Right cardiac atrium (tissue), 5 donors: Measurements from ENCODE around the gene KCNQ1. TPM values are rescaled to one million over a fixed set of nuclear protein-coding genes. Genes with fewer than 3 reads are reported as not detected.
A peak's percentile ranks its signal among the peaks of the same experiment; 100 is the strongest.

Source experiments
- ATAC-seq, 2 donors: fragments of 200-7000 bp; cut with Tn5 transposase; one replicate each; pipeline versions ENCODE4 v1.8.0 to v1.9.1; 2020; ENCODE audit warnings: moderate library complexity in 2 of 2, mild to moderate bottlenecking in 1 of 2
- DNase-seq, 3 donors: peaks; one replicate each; pipeline ENCODE4 v3.0.0-alpha.2; 2020
- H3K27ac ChIP-seq: one replicate; pipeline ENCODE4 v1.5.1; 2013; ENCODE audit warnings: mild to moderate bottlenecking, low read length, control low read depth, moderate library complexity
- H3K27me3 ChIP-seq: one replicate; pipeline ENCODE4 v1.6.1; 2013; ENCODE audit not compliant: control insufficient read depth, insufficient read depth
- H3K4me1 ChIP-seq: one replicate; pipeline ENCODE4 v1.6.1; 2013; ENCODE audit warnings: low read length; ENCODE audit not compliant: control insufficient read depth, insufficient read depth
- H3K4me3 ChIP-seq: one replicate; pipeline ENCODE4 v1.5.1; 2013; ENCODE audit warnings: low read length, control low read depth
- H3K9me3 ChIP-seq: one replicate; pipeline ENCODE4 v1.6.1; 2013; ENCODE audit warnings: low read length; ENCODE audit not compliant: control insufficient read depth
- WGBS: extraction: QIAGEN DNeasy Blood & Tissue Kit; methylation state at CpG from one replicate; pipeline ENCODE4 v1.1.7; 2013; 5-methylcytosine and 5-hydroxymethylcytosine counted together
- intact Hi-C, 4 donors: fragments of 100-400 bp; cut with DNase I; formaldehyde crosslinking; loops; one replicate each; pipeline versions ENCODE4 v1.11.0 to v1.14.0; 2022 to 2023
- long read RNA-seq, 4 donors: library from polyadenylated mRNA; unstranded; transcript quantifications; one replicate each; pipeline ENCODE4 v2.0.0, GENCODE V29; 2020 to 2021
- polyA plus RNA-seq: library from polyadenylated mRNA; stranded (reverse); fragments of 200-250 nt; gene quantifications from one replicate; pipeline ENCODE4 v1.2.3, GENCODE V29; 2013
- total RNA-seq, 4 donors: library from RNA; stranded (reverse); fragmentation: NEBNext Ultra II Directional; extraction: Animal tissue kit (Norgen Biotek cat#: 25700); gene quantifications; one replicate each; pipeline ENCODE4 v1.2.1, GENCODE V29; 2021
- donor health status: healthy with polysubstance abuse.
- donor health status: DM: no; HTN: yes; CAD: no.
- donor health status: DM: no; HTN: no; CAD: no.
- donor health status: DM: no; HTN: yes; CAD: no; lungs with severe emphysema.
- donor health status: DM: yes; HTN: yes; CAD: no.

The KCNQ1 gene
- total RNA-seq: 10 to 100 TPM; 36.5 to 46.8 (median 41.0) TPM
- 36.4 TPM for polyA plus RNA-seq
- long read RNA-seq, donor 1, transcript KCNQ1-202 (16 exons, 2,159 nt): minor isoform, 40 of 225 reads
- long read RNA-seq, donor 1, transcript KCNQ1-201 (16 exons, 3,246 nt): major isoform, 54 of 225 reads
- long read RNA-seq, donor 1, partial matches to known transcripts: 91 of 225 reads
- long read RNA-seq, donor 1, other reads (novel, unspliced or antisense): 40 of 225 reads
- long read RNA-seq, donor 2, transcript KCNQ1-201 (16 exons, 3,246 nt): major isoform, 63 of 135 reads
- long read RNA-seq, donor 2, transcript KCNQ1-202 (16 exons, 2,159 nt): minor isoform, 29 of 135 reads
- long read RNA-seq, donor 2, partial matches to known transcripts: 20 of 135 reads
- long read RNA-seq, donor 2, other reads (novel, unspliced or antisense): 23 of 135 reads
- long read RNA-seq, donor 3, transcript KCNQ1-202 (16 exons, 2,159 nt): major isoform, 94 of 205 reads
- long read RNA-seq, donor 3, partial matches to known transcripts: 71 of 205 reads
- long read RNA-seq, donor 3, other reads (novel, unspliced or antisense): 37 of 205 reads
- long read RNA-seq, donor 4, transcript KCNQ1-201 (16 exons, 3,246 nt): major isoform, 39 of 112 reads
- long read RNA-seq, donor 4, transcript KCNQ1-202 (16 exons, 2,159 nt): minor isoform, 18 of 112 reads
- long read RNA-seq, donor 4, partial matches to known transcripts: 32 of 112 reads
- long read RNA-seq, donor 4, other reads (novel, unspliced or antisense): 23 of 112 reads

DNA sequence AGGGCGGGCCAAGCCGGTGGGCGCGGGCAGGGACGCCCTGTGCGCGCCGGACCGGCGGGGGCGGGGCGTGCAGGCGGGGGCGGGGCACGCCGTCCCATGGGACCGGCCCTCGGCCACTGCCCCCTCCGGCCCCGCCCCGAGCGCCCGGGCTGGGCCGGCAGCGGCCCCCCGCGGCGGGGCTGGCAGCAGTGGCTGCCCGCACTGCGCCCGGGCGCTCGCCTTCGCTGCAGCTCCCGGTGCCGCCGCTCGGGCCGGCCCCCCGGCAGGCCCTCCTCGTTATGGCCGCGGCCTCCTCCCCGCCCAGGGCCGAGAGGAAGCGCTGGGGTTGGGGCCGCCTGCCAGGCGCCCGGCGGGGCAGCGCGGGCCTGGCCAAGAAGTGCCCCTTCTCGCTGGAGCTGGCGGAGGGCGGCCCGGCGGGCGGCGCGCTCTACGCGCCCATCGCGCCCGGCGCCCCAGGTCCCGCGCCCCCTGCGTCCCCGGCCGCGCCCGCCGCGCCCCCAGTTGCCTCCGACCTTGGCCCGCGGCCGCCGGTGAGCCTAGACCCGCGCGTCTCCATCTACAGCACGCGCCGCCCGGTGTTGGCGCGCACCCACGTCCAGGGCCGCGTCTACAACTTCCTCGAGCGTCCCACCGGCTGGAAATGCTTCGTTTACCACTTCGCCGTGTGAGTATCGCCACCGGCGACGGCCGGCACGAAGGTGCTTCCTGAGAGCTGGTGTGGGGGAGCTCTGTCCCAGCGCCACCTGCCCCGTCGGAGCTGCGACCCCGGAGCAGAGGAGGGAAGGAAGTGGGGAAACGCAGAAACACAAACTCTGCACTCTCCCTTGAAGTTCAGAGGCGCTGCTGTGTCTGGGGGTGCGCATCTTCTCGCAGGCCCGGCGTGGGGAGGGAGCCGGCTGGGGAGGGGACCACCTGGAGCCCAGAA is at the start of gene KCNQ1:
Gene KCNQ1 (plus strand): TSS at position 188 of the 925 bp plus-strand sequence. CDS start 91 bp downstream, at position 279.
- H3K27me3 ChIP-seq: no peaks in the 10 kb centered on the region
- H3K4me1 ChIP-seq: no peaks in the 10 kb centered on the region
- WGBS: 2% methylated on average over 116 of the region's 116 CpGs
- peak in 2 of 3 donors; percentile 82 to 84 for DNase-seq
- H3K27ac ChIP-seq: no peak within 1 kb of the TSS
- H3K4me3 ChIP-seq: peak within 1 kb of the TSS; percentile 65
- intact Hi-C loops: no loop called here
- peak; percentile 75 to 76 for ATAC-seq
- no peaks in the 10 kb centered on the region for H3K9me3 ChIP-seq

GRCh38 chr11:2395211-2395730 is 49.5 kb upstream of the KCNQ1 start:
- Histone ChIP-seq H3K4me3 (no peak overlapping the region), H3K27ac (no peak overlapping the region), H3K9me3 (no peaks in the 10 kb centered on the region), H3K27me3 (no peaks in the 10 kb centered on the region), H3K4me1 (peaks cover 8% of the 10 kb centered on the region)
- intact Hi-C loops: no loop called here
- DNase-seq (peak in 2 of 3 donors; percentile 60 to 63), ATAC-seq (no peak)
- WGBS: 85% methylated on average over 26 of the region's 26 CpGs

GRCh38 chr11:2395856-2396255 is 49.0 kb upstream of the KCNQ1 start:
- ATAC-seq (no peak), DNase-seq (peak in 2 of 3 donors; percentile 52 to 54)
- WGBS: 87% methylated on average over 17 of the region's 17 CpGs
- Histone ChIP-seq H3K4me1 (peaks cover 5% of the 10 kb centered on the region), H3K4me3 (no peak overlapping the region), H3K27ac (no peak overlapping the region), H3K27me3 (no peaks in the 10 kb centered on the region), H3K9me3 (no peaks in the 10 kb centered on the region)
- intact Hi-C loops: no loop called here

DNA sequence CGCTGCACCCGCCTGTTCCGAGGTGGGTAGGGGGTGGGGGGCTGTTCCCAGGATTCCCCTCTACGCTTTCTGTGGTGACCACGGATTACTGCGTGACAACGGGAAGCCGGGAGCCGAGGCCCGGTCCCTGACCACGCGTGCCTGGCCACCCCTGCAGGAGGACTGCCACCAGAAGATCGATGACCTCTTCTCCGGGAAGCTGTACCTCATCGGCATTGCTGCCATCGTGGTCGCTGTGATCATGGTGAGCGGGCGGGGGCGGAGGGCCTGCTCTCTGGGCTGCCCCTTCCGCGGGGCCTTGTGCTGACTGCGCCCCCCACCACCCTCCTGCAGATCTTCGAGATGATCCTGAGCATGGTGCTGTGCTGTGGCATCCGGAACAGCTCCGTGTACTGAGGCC is 48.3 kb upstream of the KCNQ1 start:
- Histone ChIP-seq H3K4me3 (no peak overlapping the region), H3K4me1 (peaks cover 8% of the 10 kb centered on the region), H3K9me3 (no peaks in the 10 kb centered on the region), H3K27me3 (no peaks in the 10 kb centered on the region), H3K27ac (no peak overlapping the region)
- DNase-seq (peak in 2 of 3 donors; percentile 39 to 58), ATAC-seq (no peak)
- 88% methylated on average over 26 of the region's 26 CpGs for WGBS
- intact Hi-C loops: no loop called here

DNA sequence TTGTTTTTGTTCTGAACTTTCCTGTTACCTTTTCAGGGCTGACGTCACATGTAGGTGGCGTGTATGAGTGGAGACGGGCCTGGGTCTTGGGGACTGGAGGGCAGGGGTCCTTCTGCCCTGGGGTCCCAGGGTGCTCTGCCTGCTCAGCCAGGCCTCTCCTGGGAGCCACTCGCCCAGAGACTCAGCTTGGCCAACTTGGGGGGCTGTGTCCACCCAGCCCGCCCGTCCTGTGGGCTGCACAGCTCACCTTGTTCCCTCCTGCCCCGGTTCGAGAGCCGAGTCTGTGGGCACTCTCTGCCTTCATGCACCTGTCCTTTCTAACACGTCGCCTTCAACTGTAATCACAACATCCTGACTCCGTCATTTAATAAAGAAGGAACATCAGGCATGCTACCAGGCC is 47.8 kb upstream of the KCNQ1 start:
- peak in 1 of 3 donors; percentile 31 for DNase-seq
- H3K27me3 ChIP-seq: no peaks in the 10 kb centered on the region
- WGBS: 92% methylated on average over 12 of the region's 12 CpGs
- H3K4me1 ChIP-seq: peaks cover 13% of the 10 kb centered on the region
- no peak overlapping the region for H3K27ac ChIP-seq
- no peak for ATAC-seq
- intact Hi-C loops: no loop called here
- no peak overlapping the region for H3K4me3 ChIP-seq
- no peaks in the 10 kb centered on the region for H3K9me3 ChIP-seq

GRCh38 chr11:2398664-2399355 is 46.0 kb upstream of the KCNQ1 start:
- ATAC-seq: no peak
- Histone ChIP-seq H3K9me3 (no peaks in the 10 kb centered on the region), H3K4me1 (peaks cover 13% of the 10 kb centered on the region), H3K4me3 (no peak overlapping the region), H3K27ac (peak overlapping the region; percentile 94), H3K27me3 (no peaks in the 10 kb centered on the region)
- DNase-seq: no peak
- 54% methylated on average over 7 of the region's 7 CpGs for WGBS
- intact Hi-C loops: no loop called here

DNA sequence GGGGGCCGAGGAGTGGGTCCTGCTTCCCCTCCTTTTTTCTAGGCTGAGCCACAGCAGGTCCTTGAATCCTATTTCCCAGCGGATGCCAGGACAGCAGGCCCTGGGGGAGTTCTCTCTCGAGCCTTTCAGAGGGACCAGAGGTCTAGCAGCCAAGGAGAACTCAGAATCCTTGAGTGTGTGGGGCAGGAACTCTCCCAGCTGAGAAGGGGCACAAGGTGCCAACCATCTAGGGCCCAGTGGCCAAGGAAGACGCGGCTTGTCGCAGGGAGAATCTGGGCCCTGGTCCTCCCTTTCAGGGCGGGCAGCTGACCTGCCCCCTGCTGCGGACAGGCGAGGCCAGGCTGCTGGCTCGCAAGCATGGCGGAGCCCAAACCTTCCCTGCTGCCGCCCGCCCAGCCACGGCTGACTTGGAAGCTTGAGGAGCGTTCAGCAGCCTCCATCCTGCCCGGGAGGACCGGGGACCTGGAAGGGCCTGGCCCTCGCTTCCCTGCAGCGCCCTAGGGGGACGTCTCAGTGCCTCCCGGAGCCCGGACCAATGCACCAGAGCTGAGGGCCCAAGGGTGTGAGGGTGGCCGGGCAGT is 45.2 kb upstream of the KCNQ1 start:
- ATAC-seq: no peak
- peak overlapping the region; percentile 94 for H3K27ac ChIP-seq
- WGBS: 9% methylated on average over 23 of the region's 23 CpGs
- no peak for DNase-seq
- H3K27me3 ChIP-seq: no peaks in the 10 kb centered on the region
- peaks cover 13% of the 10 kb centered on the region for H3K4me1 ChIP-seq
- peak overlapping the region; percentile 48 for H3K4me3 ChIP-seq
- H3K9me3 ChIP-seq: no peaks in the 10 kb centered on the region
- intact Hi-C loops: loop anchor here in 1 of 4 donors (5.0 kb wide), 1 partner anchor 87 kb away; no protein-coding TSS in a partner anchor

- Histone ChIP-seq H3K27me3 (no peaks in the 10 kb centered on the region), H3K4me1 (peaks cover 13% of the 10 kb centered on the region), H3K9me3 (no peaks in the 10 kb centered on the region), H3K4me3 (peak within 1 kb of the TSS; percentile 68), H3K27ac (peak within 1 kb of the TSS; percentile 94)
- intact Hi-C loops: loop anchor here in 1 of 4 donors (5.0 kb wide), 1 partner anchor 88 kb away; no protein-coding TSS in a partner anchor
- WGBS: under 1% methylated on average over 66 of the region's 66 CpGs
- DNase-seq (peak; percentile 100), ATAC-seq (peak; percentile 92 to 94)
These were observed 44.6 kb upstream of the KCNQ1 start, which contains the start of gene TSSC4 for GRCh38 chr11:2400069-2400761. TSSC4 (plus strand) TSS chr11:2400750; CDS start chr11:2402634, 1,884 bp downstream.

GRCh38 chr11:2400762-2401435 is 43.9 kb upstream of the KCNQ1 start:
- ATAC-seq: peak; percentile 4 to 12
- Histone ChIP-seq H3K9me3 (no peaks in the 10 kb centered on the region), H3K4me3 (peak overlapping the region; percentile 68), H3K27me3 (no peaks in the 10 kb centered on the region), H3K27ac (peak overlapping the region; percentile 69), H3K4me1 (peaks cover 13% of the 10 kb centered on the region)
- under 1% methylated on average over 55 of the region's 55 CpGs for WGBS
- intact Hi-C loops: loop anchor here in 1 of 4 donors (5.0 kb wide), 1 partner anchor 89 kb away; no protein-coding TSS in a partner anchor
- DNase-seq: no peak
